GM21786 (cell line): ENCODE measurements around the gene SPACDR.

Experiments
- ATAC-seq: cut with Tn5 transposase; IDR thresholded peaks from one replicate; pipeline ENCODE4 v1.9.1; 2021; ENCODE audit not compliant: unreplicated experiment

SPACDR gene

DNA sequence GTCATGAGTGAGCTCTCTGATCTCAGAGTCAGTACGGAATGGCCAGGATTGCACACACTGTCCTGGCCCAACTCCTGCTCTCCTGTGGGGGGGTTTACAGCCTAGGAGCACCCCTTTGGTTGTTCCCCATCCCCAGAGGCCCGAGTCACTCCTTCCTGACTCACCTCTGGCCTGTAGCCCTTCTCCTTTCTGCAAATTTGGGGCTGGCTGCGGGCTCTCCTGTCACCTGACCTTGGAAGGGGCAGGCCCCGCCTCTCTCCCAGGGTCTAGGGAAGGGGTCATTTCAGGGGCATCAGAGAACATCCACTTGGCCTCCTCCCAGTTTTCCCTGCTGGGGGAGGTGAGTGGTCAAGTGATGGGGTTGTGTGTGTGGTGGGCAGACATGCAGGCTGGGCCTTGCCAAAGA is 21.4 kb upstream of the SPACDR start:
- ATAC-seq: no peak

DNA sequence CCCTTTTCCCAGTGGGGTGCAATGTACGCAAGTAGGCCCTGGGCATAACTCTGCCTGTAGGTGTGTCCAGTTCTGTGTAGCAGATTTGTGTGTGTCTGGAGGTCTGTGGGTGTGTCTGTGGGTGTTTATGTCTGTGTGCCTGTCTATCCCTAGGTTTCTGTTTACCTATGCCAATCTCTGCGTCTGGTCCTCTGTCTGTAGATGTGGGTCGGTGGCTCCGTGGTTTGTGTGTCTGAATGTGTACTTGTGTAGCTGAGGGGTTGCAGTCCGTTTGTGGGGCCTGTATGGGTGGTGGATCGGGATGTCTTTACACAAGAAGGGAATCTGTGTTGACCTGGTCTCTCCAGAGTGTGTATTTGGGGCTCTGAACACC is 20.6 kb upstream of the SPACDR start:
- ATAC-seq: no peak

DNA sequence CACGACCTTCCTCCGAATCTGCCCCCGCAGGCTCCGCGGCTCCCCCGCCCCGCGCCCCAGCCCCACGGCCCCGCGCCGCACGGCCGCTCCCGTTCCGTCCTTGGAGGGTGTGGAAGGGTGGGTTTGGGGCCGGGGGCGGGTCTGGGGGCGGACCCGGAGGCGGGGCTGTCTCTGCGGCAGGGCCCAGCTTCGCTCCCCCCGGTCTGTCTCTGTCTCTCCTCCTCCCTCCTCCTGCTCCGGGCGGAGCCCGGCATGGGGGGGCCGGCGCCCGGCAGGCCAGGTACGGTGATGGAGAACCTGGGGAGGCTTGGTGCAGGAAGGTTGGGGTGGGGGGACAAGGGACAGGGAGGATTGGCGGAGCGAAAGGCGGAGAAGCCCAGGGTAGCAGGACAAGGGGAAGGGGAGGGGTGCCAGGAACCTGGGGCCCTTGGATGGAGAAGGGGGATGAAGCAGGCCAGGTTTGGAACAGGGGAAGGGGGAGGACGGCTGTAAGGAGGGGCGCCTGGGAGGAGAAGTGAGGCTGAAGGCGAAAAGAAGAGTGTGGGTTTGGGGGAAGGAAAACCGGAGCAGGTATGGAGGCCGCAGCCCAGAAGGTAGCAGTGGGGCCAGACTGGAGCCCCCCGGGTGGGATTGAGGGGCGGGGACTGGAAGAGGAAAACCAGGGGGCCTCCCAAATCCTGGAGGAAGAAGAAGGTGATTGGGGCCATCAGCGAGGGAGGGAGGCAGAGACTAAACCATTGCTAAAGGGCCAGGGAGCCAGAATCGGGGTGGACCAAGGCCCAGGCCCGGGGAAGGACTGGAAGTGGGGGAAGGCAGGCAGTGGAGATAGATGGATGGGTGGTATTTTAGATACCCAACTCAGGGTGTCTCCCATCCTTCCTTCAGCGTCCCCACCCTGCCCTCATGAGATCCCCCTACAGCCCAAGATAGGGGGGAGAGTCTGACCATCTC is 19.9 kb upstream of the SPACDR start, which contains the start of gene NYAP1:
NYAP1 (plus strand) TSS at position 206 of the 951 bp plus-strand sequence. CDS start 1,385 bp downstream, outside the sequence.
- peak; percentile 17 for ATAC-seq

DNA sequence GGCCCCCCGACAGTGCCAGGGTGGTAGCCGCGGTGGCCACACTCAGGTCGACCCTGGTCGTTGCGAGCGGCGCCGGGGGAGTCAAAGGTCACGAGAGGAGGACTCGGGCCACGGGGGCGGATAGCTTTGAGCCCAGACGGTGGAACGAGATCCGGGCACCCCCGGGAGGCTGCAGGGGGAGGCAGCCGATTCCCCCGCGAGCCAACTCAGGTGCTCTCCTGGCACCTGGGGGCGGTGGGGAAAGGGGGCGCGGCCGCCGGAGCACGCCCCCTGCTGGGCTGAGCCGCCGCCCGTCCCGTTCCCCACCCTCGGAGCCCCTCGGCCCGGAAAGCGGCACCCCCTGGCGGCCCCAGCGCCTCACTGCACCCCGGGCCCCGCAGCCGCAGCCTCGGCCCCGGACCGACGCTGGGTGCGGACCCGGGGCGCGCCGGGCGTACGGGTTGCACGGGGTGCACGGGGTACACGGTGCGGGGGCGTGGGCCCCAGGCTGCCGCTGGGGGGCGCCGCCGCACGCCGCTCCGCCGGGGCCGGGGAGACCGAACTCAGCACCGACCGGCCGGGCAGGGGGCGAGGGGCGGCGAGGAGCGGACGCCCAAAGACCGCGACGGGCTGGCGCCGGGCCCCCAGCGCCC is 19.1 kb upstream of the SPACDR start:
- ATAC-seq: peak; percentile 44

DNA sequence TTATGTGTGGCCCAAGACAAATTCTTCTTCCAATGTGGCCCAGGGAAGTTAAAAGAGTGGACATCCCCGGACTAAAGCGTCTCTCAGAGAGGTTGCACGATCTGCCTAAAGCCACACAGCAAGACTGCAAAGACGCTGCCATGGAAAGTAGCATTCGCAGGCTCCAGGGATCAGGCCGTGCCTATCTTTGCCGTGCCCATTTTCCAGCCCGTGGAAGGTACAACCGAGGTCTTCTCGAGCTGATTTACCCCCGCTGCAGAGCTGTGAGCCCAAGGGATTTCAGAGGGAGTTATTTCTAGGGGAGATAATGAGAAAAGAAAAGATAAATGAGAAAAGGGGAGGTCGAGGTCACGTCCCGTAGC is 18.6 kb upstream of the SPACDR start:
- ATAC-seq: no peak

DNA sequence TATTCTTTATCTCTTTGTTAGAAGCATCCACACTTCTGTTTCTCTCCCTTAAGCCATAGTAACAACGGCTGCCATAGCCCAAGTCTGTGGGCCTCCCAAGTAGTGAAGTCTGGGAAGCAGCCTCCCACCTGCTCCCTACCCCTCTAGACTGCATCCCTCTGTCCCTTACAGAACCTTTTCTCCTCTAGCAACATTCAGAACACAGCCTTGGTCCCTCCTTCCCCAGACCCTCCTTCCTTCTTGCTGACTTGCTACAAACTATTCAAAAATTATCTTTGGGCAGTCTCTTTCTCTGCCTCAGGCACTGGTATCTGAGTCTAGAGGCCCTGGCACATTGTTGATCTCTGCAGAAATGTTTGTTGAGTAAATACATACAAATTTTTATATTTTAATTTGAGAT is 17.4 kb upstream of the SPACDR start:
- ATAC-seq: no peak

GRCh38 chr7:100478958-100479660 is 15.0 kb upstream of the SPACDR start, which contains the start of gene TSC22D4:
TSS of gene TSC22D4 (minus strand) at chr7:100479214. CDS start at chr7:100478038, 1,176 bp downstream.
- ATAC-seq: peak; percentile 54

DNA sequence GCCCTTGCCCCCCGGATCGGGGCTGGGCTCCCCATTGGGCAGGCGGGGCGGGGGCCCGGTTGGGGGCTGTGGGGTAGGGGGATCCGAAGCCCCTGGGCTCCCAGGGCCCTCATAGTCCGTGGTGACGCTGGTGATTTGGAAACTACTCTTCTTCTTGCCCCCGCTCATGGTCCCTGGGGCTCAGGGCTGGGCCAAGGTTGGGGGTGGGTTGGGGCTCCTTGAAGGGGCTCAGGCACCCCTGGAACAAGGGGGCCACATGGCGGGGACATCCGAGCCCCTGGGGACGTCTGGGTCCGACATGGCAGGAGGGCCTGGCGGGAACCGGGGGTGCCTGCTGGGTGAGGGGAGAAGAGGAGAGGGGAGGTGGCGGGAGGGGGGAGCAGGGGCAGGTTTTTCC is 13.8 kb upstream of the SPACDR start:
- ATAC-seq: no peak

GRCh38 chr7:100476903-100477870 is 13.1 kb upstream of the SPACDR start:
- no peak for ATAC-seq

DNA sequence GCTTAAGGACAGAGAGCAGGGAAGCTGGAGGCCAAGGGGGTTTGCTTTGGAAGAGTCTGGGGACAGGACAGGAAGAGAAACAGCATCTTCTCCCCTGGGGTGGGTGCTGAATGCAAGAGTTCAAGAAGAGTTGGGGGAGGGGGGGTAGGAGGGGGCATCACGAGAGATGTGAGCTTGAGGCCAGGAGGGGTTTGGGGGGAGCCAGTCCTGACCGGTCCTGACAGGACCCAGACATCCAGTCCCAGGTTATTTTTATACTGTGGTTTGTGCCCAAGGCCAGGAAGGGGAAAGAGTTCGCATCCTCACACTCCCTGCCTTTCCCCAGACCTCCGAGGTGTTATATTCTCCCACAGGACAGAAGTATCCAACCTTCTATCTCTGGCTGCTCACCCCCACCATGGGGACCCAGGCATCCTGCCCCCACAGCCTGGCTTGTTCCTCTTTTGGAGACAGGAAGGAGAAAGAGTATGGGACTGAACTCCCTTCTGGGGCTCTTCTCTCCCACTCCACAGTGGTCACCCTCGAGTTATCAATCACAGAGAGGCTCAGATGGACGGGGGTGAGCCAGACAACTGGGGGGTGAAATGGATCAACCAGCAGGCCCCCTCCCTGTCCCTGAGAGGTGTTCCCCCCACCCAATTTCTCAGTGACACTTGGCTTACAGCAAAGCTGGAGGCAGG is 12.2 kb upstream of the SPACDR start:
- no peak for ATAC-seq

DNA sequence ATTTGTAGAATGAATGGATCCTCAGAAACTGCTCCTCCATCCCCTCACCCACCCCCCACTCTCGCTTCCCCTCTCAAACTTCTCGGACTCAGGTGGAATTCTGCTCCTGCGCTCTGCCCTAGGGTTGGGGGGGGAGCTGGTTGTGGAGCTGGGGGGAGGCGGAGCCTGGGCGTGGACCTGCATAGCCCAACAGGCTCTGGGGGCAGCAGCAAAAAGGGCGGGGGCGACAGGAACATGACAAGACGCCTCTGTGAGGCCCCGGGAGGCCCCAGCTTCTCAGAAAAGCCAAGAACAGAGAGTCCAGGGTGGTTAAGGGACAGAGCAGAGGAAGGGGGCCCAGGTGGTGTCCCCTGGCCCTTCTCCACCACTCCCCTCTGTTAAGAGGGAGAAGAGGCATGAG is 11.5 kb upstream of the SPACDR start:
- ATAC-seq: no peak

DNA sequence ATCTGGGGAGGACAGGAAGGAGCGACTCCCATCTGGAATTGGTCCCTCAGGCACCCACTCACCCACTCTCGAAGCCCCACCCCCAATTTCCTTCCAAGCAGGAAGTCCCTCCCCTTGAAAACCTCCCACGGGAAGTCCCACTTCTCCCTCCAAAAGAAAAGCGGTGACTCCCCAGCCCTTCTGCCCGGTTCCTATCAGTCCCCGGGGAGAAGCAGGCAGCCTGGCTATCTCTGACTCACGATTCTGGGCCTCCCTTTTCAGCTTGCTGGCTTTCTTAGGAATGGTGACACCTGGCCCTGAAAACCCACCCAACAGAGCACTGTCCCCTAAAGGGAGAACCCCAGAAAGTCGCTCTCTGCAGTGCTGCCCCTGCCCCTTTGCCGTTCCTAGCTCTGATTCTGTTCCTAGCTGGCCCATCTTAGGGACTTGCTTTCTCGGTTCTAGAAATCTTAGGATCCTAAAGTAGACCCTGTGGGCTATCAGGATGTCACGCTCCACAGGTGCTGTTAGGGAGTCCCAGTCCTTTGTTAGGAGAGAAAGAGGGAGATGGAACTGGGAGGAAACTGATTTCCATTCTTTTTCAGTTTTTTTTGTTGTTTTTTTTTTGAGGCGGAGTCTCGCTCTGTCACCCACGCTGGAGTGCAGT is 8.9 kb upstream of the SPACDR start:
- ATAC-seq: no peak

DNA sequence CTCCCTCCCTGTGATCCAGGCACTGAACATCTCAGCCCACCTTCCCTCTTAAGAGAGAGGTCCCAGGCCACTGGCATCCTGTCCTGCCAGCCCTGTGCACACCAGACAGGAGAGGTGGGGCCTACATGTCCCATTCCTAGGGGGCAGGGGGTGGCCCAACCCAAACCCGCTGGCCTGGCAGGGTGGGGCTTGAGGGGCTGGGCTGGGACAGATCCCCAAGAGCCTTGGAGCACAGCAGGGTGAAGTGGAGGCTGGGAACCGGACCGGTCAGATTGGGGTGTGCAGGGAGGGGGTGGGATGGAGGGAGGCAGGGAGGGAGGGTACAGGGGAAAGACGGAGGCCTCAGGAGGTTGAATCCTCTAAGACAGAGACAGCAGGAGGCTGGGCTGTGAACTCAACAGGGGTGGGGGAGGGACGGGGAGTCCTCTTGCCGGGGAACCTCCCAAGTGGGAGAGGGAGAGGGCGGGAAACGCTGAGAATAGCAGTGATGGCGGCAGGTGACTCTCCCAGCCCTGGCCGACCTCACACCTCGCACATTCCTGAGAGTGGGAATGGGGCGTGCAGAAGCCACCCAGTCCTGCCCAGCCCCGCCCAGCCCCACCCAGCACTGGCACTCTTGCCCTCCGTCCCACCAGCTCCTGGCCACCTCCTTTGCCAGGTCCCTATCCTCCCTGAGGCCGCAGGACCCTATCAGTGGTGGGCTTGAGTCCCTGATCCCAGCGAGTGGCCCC is 8.2 kb upstream of the SPACDR start:
- no peak for ATAC-seq

DNA sequence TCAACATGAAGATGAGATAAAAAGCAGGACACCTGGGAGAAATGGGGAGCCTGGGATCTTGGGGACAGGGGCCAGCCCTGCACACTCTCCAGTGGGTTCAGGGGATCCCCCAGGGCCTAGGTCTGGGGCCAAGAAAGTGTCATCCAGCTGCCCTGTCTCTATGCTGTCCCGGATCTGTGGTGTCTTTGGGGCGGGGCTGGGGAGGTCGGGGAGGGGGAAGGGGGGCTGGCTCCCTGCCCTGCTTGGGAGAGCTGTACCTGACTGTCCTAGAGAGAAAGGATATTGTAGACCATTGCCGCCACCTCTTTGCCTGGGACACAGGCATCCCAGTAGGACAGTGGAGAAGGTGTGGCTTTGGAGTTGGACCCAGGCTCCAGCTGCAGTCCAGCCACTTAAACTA is 7.0 kb upstream of the SPACDR start:
- no peak for ATAC-seq

DNA sequence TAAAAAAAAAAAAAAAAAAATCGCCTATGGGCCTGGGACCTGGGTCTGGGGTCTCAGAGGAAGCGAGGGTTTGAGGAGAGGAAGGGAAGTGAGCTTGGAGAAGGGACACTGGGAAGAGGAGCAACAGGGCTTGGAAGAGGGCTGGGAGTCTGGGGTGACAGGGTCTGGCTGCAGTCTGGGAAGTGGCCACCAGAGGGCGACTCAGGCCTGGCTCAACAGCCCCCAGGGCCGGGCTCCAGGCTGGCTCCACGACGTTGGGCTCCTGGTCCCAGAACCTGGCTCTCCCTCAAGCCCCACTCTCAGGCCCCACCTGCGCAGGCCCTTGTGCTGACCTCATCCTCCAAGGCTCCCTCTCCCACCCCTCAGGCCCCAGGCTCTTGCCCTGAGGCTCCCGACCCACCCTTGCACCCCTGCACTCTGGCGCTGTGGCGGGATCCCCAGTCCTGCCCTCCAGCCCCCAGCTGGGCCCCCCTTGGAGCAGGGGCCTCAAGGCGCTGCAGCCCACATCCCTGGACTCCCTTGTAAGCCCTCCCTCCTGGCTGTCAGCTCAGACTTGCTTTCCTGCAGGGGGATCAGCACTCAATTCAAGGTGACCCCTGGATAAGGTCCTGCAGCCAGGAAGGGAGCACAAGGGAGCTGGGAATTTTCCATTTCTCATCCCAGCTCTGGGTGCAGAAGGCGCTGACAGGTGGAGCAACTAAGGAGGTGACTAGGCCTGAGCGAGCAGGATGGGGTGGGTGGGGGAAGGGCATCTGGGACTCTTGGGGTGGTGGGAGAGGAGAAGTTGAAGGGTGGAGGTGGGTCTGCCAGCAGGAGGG is 5.4 kb upstream of the SPACDR start:
- no peak for ATAC-seq

DNA sequence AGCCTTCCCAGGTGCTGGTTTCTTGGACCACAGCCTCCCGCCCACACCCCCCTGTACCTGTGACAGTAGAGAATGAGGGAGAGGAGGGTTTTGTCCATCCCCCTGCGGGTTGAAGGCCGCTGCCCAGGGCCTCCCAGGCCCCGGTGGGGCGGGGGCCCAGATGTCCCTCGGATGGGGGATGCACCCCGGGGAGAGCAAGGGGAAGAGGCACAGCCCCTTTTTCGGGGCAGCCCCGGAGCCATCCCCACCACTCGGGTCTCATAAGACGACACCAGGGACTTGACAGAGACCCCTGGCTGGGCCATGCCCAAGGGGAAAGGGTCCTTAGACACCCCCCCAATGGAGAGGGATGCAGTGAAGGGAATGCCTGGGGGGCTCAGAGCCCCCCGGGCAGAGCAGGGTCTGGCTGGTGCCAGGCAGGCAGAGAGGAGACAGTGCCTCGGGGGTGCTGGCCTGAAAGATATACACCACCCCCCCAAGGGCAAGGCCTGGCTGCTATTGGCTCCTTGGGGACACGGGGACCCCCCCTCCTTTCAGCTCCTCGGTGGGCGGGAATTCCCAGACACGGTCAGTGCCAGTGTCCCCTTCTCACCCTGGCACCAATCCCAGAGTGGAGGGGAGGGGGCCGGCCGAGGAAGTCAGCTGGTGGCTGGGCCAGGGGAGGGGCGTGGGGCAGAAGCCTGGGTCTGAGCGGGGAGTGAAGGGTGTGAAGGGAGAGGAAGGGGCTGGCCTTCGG is 3.7 kb upstream of the SPACDR start:
- ATAC-seq: no peak
